HG03103 (cell line): ENCODE data around the gene PVALB.
A peak's percentile ranks its signal among the peaks of the same experiment; 100 is the strongest.

Source experiments
- ATAC-seq: cut with Tn5 transposase; IDR thresholded peaks from one replicate; pipeline ENCODE4 v1.9.1; 2021; ENCODE audit warnings: low read depth; ENCODE audit not compliant: unreplicated experiment

PVALB gene

GRCh38 chr22:36775964-36776669, 40.7 kb downstream of the PVALB start, which contains the start of gene IFT27:
IFT27 (minus strand) TSS chr22:36776119; CDS start chr22:36775707, 412 bp downstream.
- peak; percentile 78 for ATAC-seq

- no peak for ATAC-seq
Observed at GRCh38 chr22:36775586-36775963, 41.3 kb downstream of the PVALB start.

GRCh38 chr22:36773935-36774334, 42.9 kb downstream of the PVALB start:
- ATAC-seq: no peak

- ATAC-seq: no peak
Observed at GRCh38 chr22:36772451-36772850, 44.4 kb downstream of the PVALB start.

GRCh38 chr22:36771356-36772063, 45.3 kb downstream of the PVALB start:
- no peak for ATAC-seq

GRCh38 chr22:36770513-36771231, 46.2 kb downstream of the PVALB start:
- no peak for ATAC-seq

GRCh38 chr22:36769541-36770512, 47.0 kb downstream of the PVALB start:
- ATAC-seq: no peak

- ATAC-seq: no peak
Observed at GRCh38 chr22:36768616-36769015, 48.2 kb downstream of the PVALB start.

GRCh38 chr22:36768141-36768540, 48.7 kb downstream of the PVALB start:
- no peak for ATAC-seq

- ATAC-seq: no peak
Observed at GRCh38 chr22:36767035-36767775, 49.6 kb downstream of the PVALB start.

GRCh38 chr22:36765943-36766450, 50.8 kb downstream of the PVALB start:
- ATAC-seq: no peak

GRCh38 chr22:36765131-36765942, 51.5 kb downstream of the PVALB start:
- no peak for ATAC-seq

- ATAC-seq: no peak
Observed at GRCh38 chr22:36764641-36765040, 52.2 kb downstream of the PVALB start.

- no peak for ATAC-seq
Observed at GRCh38 chr22:36764060-36764459, 52.8 kb downstream of the PVALB start.

- no peak for ATAC-seq
Observed at GRCh38 chr22:36763576-36763975, 53.3 kb downstream of the PVALB start.

- ATAC-seq: no peak
Observed at GRCh38 chr22:36762687-36763260, 54.1 kb downstream of the PVALB start.

- ATAC-seq: no peak
Observed at GRCh38 chr22:36761553-36762240, 55.1 kb downstream of the PVALB start.

GRCh38 chr22:36760786-36761185, 56.0 kb downstream of the PVALB start:
- no peak for ATAC-seq
